ENCODE measurements around the gene KCNMA1.

The KCNMA1 gene

DNA sequence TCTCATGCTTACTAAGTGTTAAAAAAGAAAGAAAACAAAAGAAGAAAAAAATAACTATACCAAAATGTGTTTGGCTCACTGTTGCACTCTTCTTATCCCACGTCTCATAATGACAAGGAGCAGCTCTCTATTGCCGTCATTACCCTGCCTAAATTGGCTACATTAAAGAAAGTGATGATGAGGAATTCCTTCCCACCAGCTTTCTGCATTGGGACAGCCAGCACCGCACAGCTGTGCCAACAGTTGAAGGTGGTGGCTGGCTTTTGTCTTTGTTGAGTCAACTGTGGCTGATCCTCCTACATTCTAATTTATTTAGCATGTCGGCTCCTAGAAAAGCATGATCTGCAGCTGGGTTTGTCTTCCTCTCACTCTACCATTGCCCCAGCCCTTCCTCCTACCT is 751.8 kb downstream of the KCNMA1 start:
- no peak overlapping the region for H3K4me3 ChIP-seq (ENCODE audit: low read length in 2 of 2)
- H2BK15ac ChIP-seq (ENCODE audit: low read length): no peak overlapping the region
- WGBS, 2 donors (ENCODE audit: extremely low coverage in 2 of 2, insufficient read length in 2 of 2, insufficient replicate concordance in 1 of 2): no CpG with 5 or more reads among the region's 4 CpGs
- DNase-seq (ENCODE audit: low spot score): peak; percentile 14
- H3K27me3 ChIP-seq (ENCODE audit: control insufficient read depth in 3 of 3, insufficient read depth in 3 of 3, low read depth in 1 of 3, low read length in 3 of 3): no peaks in the 10 kb centered on the region
- no peak overlapping the region for H3K27ac ChIP-seq (replicated peaks; ENCODE audit: low read length)
- H3K14ac ChIP-seq (ENCODE audit: low read length): no peak overlapping the region
- no peak overlapping the region for H3K18ac ChIP-seq (ENCODE audit: low read length)
- H2AK5ac ChIP-seq (ENCODE audit: low read depth, low read length): no peak overlapping the region
- H3K4ac ChIP-seq (ENCODE audit: low read length): no peak overlapping the region
- H3K23ac ChIP-seq (ENCODE audit: low read depth, low read length, poor library complexity): no peak overlapping the region
- no peaks in the 10 kb centered on the region for H3K79me1 ChIP-seq (ENCODE audit: low read depth, low read length)
- H2AFZ ChIP-seq (ENCODE audit: low read length): no peak overlapping the region
- no peak overlapping the region for H2BK12ac ChIP-seq (ENCODE audit: low read length)
- no peaks in the 10 kb centered on the region for H3K36me3 ChIP-seq (replicated peaks in 1 of 2; ENCODE audit: control insufficient read depth in 2 of 2, insufficient read depth in 2 of 2, low read length in 2 of 2)
- no peak overlapping the region for H2BK5ac ChIP-seq (ENCODE audit: low read length)
- no peak overlapping the region for H3K9ac ChIP-seq (ENCODE audit: low read depth, low read length, poor library complexity)
- peaks cover 0 to 7% of the 10 kb centered on the region in 2 donors for H3K4me1 ChIP-seq (ENCODE audit: control insufficient read depth in 2 of 2, insufficient read depth in 1 of 2, low read depth in 1 of 2, low read length in 2 of 2)
- no peak overlapping the region for H2BK120ac ChIP-seq (ENCODE audit: low read depth, low read length)
- no peaks in the 10 kb centered on the region for H3K9me3 ChIP-seq (replicated peaks in 1 of 2; ENCODE audit: control insufficient read depth in 2 of 2, insufficient read depth in 1 of 2, low read depth in 1 of 2, low read length in 2 of 2)
- H4K91ac ChIP-seq (ENCODE audit: low read depth, low read length, poor library complexity): no peak overlapping the region
- no peak overlapping the region for H3K4me2 ChIP-seq (ENCODE audit: insufficient read depth, low read length, poor library complexity, severe bottlenecking)
- H4K8ac ChIP-seq (ENCODE audit: low read depth, low read length): no peak overlapping the region

- no CpG with 5 or more reads among the region's 4 CpGs for WGBS, 2 donors (ENCODE audit: extremely low coverage in 2 of 2, insufficient read length in 2 of 2, insufficient replicate concordance in 1 of 2)
- H3K9ac ChIP-seq (ENCODE audit: low read depth, low read length, poor library complexity): no peak overlapping the region
- DNase-seq (ENCODE audit: low spot score): no peak
- H3K36me3 ChIP-seq (replicated peaks in 1 of 2; ENCODE audit: control insufficient read depth in 2 of 2, insufficient read depth in 2 of 2, low read length in 2 of 2): no peaks in the 10 kb centered on the region
- H2AFZ ChIP-seq (ENCODE audit: low read length): no peak overlapping the region
- peaks cover 0 to 7% of the 10 kb centered on the region in 2 donors for H3K4me1 ChIP-seq (ENCODE audit: control insufficient read depth in 2 of 2, insufficient read depth in 1 of 2, low read depth in 1 of 2, low read length in 2 of 2)
- no peak overlapping the region for H2BK5ac ChIP-seq (ENCODE audit: low read length)
- H2BK12ac ChIP-seq (ENCODE audit: low read length): no peak overlapping the region
- no peak overlapping the region for H2AK5ac ChIP-seq (ENCODE audit: low read depth, low read length)
- H4K91ac ChIP-seq (ENCODE audit: low read depth, low read length, poor library complexity): no peak overlapping the region
- H3K4ac ChIP-seq (ENCODE audit: low read length): no peak overlapping the region
- H2BK120ac ChIP-seq (ENCODE audit: low read depth, low read length): no peak overlapping the region
- H3K79me1 ChIP-seq (ENCODE audit: low read depth, low read length): no peaks in the 10 kb centered on the region
- H3K18ac ChIP-seq (ENCODE audit: low read length): no peak overlapping the region
- no peak overlapping the region for H3K27ac ChIP-seq (replicated peaks; ENCODE audit: low read length)
- H3K4me3 ChIP-seq (ENCODE audit: low read length in 2 of 2): no peak overlapping the region
- no peak overlapping the region for H3K23ac ChIP-seq (ENCODE audit: low read depth, low read length, poor library complexity)
- no peak overlapping the region for H3K14ac ChIP-seq (ENCODE audit: low read length)
- H2BK15ac ChIP-seq (ENCODE audit: low read length): no peak overlapping the region
- H3K27me3 ChIP-seq (ENCODE audit: control insufficient read depth in 3 of 3, insufficient read depth in 3 of 3, low read depth in 1 of 3, low read length in 3 of 3): no peaks in the 10 kb centered on the region
- no peaks in the 10 kb centered on the region for H3K9me3 ChIP-seq (replicated peaks in 1 of 2; ENCODE audit: control insufficient read depth in 2 of 2, insufficient read depth in 1 of 2, low read depth in 1 of 2, low read length in 2 of 2)
- no peak overlapping the region for H4K8ac ChIP-seq (ENCODE audit: low read depth, low read length)
- no peak overlapping the region for H3K4me2 ChIP-seq (ENCODE audit: insufficient read depth, low read length, poor library complexity, severe bottlenecking)
Observed at GRCh38 chr10:76884673-76885275, 752.8 kb downstream of the KCNMA1 start.

GRCh38 chr10:76883596-76883995 is 754.0 kb downstream of the KCNMA1 start:
- H2BK15ac ChIP-seq (ENCODE audit: low read length): no peak overlapping the region
- no peak overlapping the region for H3K4me2 ChIP-seq (ENCODE audit: insufficient read depth, low read length, poor library complexity, severe bottlenecking)
- no peak for DNase-seq (ENCODE audit: low spot score)
- H2BK120ac ChIP-seq (ENCODE audit: low read depth, low read length): no peak overlapping the region
- WGBS, 2 donors (ENCODE audit: extremely low coverage in 2 of 2, insufficient read length in 2 of 2, insufficient replicate concordance in 1 of 2): no CpG with 5 or more reads among the region's 1 CpG
- no peaks in the 10 kb centered on the region for H3K27me3 ChIP-seq (ENCODE audit: control insufficient read depth in 3 of 3, insufficient read depth in 3 of 3, low read depth in 1 of 3, low read length in 3 of 3)
- no peak overlapping the region for H2AK5ac ChIP-seq (ENCODE audit: low read depth, low read length)
- H3K4me1 ChIP-seq (ENCODE audit: control insufficient read depth in 2 of 2, insufficient read depth in 1 of 2, low read depth in 1 of 2, low read length in 2 of 2): peaks cover 0 to 7% of the 10 kb centered on the region in 2 donors
- H3K4ac ChIP-seq (ENCODE audit: low read length): no peak overlapping the region
- no peak overlapping the region for H4K91ac ChIP-seq (ENCODE audit: low read depth, low read length, poor library complexity)
- H2AFZ ChIP-seq (ENCODE audit: low read length): no peak overlapping the region
- H3K9me3 ChIP-seq (replicated peaks in 1 of 2; ENCODE audit: control insufficient read depth in 2 of 2, insufficient read depth in 1 of 2, low read depth in 1 of 2, low read length in 2 of 2): no peaks in the 10 kb centered on the region
- H3K18ac ChIP-seq (ENCODE audit: low read length): no peak overlapping the region
- H3K79me1 ChIP-seq (ENCODE audit: low read depth, low read length): no peaks in the 10 kb centered on the region
- H3K4me3 ChIP-seq (ENCODE audit: low read length in 2 of 2): no peak overlapping the region
- H3K14ac ChIP-seq (ENCODE audit: low read length): no peak overlapping the region
- H3K9ac ChIP-seq (ENCODE audit: low read depth, low read length, poor library complexity): no peak overlapping the region
- no peak overlapping the region for H2BK12ac ChIP-seq (ENCODE audit: low read length)
- no peaks in the 10 kb centered on the region for H3K36me3 ChIP-seq (replicated peaks in 1 of 2; ENCODE audit: control insufficient read depth in 2 of 2, insufficient read depth in 2 of 2, low read length in 2 of 2)
- no peak overlapping the region for H3K27ac ChIP-seq (replicated peaks; ENCODE audit: low read length)
- no peak overlapping the region for H3K23ac ChIP-seq (ENCODE audit: low read depth, low read length, poor library complexity)
- H2BK5ac ChIP-seq (ENCODE audit: low read length): no peak overlapping the region
- H4K8ac ChIP-seq (ENCODE audit: low read depth, low read length): no peak overlapping the region

DNA sequence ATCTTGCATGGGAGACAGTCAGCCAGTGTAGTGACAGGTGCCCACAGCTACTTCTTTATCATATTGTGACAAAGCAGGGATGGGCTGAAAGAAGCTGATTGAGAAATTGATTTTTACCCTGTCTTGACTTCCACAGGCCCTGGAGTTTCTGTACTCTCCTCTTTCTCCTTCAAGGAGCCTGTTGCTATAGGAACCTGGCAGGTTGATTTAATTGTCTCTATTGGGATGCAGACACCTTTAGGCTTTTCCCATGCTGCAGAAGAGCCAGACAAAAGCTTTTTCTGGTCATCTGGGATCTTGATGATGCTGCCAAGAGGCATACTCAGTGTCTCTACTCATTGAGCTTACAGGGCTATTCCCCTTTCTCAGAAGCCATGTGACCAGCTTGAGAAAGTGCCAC is 754.8 kb downstream of the KCNMA1 start:
- H3K4me1 ChIP-seq (ENCODE audit: control insufficient read depth in 2 of 2, insufficient read depth in 1 of 2, low read depth in 1 of 2, low read length in 2 of 2): peaks cover 0 to 7% of the 10 kb centered on the region in 2 donors
- no peaks in the 10 kb centered on the region for H3K79me1 ChIP-seq (ENCODE audit: low read depth, low read length)
- no peak overlapping the region for H2BK15ac ChIP-seq (ENCODE audit: low read length)
- H3K23ac ChIP-seq (ENCODE audit: low read depth, low read length, poor library complexity): no peak overlapping the region
- no peak overlapping the region for H2AFZ ChIP-seq (ENCODE audit: low read length)
- H4K91ac ChIP-seq (ENCODE audit: low read depth, low read length, poor library complexity): no peak overlapping the region
- no peak overlapping the region for H2BK5ac ChIP-seq (ENCODE audit: low read length)
- no peak overlapping the region for H3K9ac ChIP-seq (ENCODE audit: low read depth, low read length, poor library complexity)
- no peak overlapping the region for H2BK120ac ChIP-seq (ENCODE audit: low read depth, low read length)
- H3K36me3 ChIP-seq (replicated peaks in 1 of 2; ENCODE audit: control insufficient read depth in 2 of 2, insufficient read depth in 2 of 2, low read length in 2 of 2): no peaks in the 10 kb centered on the region
- H3K4me2 ChIP-seq (ENCODE audit: insufficient read depth, low read length, poor library complexity, severe bottlenecking): no peak overlapping the region
- no peak for DNase-seq (ENCODE audit: low spot score)
- no peak overlapping the region for H4K8ac ChIP-seq (ENCODE audit: low read depth, low read length)
- no peak overlapping the region for H3K18ac ChIP-seq (ENCODE audit: low read length)
- no peaks in the 10 kb centered on the region for H3K9me3 ChIP-seq (replicated peaks in 1 of 2; ENCODE audit: control insufficient read depth in 2 of 2, insufficient read depth in 1 of 2, low read depth in 1 of 2, low read length in 2 of 2)
- H2BK12ac ChIP-seq (ENCODE audit: low read length): no peak overlapping the region
- no peak overlapping the region for H3K27ac ChIP-seq (replicated peaks; ENCODE audit: low read length)
- H3K4me3 ChIP-seq (ENCODE audit: low read length in 2 of 2): no peak overlapping the region
- no peak overlapping the region for H3K14ac ChIP-seq (ENCODE audit: low read length)
- H3K27me3 ChIP-seq (ENCODE audit: control insufficient read depth in 3 of 3, insufficient read depth in 3 of 3, low read depth in 1 of 3, low read length in 3 of 3): no peaks in the 10 kb centered on the region
- no peak overlapping the region for H2AK5ac ChIP-seq (ENCODE audit: low read depth, low read length)
- no peak overlapping the region for H3K4ac ChIP-seq (ENCODE audit: low read length)

Data from neuronal stem cell (in vitro differentiated cells).